Sigmoid colon (tissue), 4 donors: ENCODE measurements around the gene TFEB.

Experiments
- CTCF ChIP-seq, 4 experiments: fragments of 450-650 bp in 3 of 4; fragments of 200-600 bp in 1 of 4; IDR thresholded peaks; one replicate each; pipeline ENCODE4 v1.5.1; 2016 to 2019; ENCODE audit warnings: antibody characterized with exemption in 4 of 4, mild to moderate bottlenecking in 3 of 4, moderate library complexity in 2 of 4
- EP300 ChIP-seq, 4 donors: sonication (generic); formaldehyde crosslinking; IDR thresholded peaks; one replicate each; pipeline ENCODE4 v1.6.1; 2017; ENCODE audit warnings: antibody characterized with exemption in 4 of 4
- POLR2A ChIP-seq, 2 donors: fragments of 450-650 bp; IDR thresholded peaks; one replicate each; pipeline ENCODE4 v1.6.1; 2016; ENCODE audit warnings: antibody characterized with exemption in 2 of 2, mild to moderate bottlenecking in 2 of 2, moderate library complexity in 2 of 2
- POLR2AphosphoS5 ChIP-seq, 4 donors: sonication (generic); formaldehyde crosslinking; IDR thresholded peaks; one replicate each; pipeline ENCODE4 v1.6.1; 2017; ENCODE audit warnings: antibody characterized with exemption in 4 of 4

GRCh38 chr6:41685641-41686380 lies 49.6 kb downstream of the TFEB start:
- TF ChIP-seq POLR2AphosphoS5 (IDR thresholded peaks at IDR 0.05) (no peak), CTCF (IDR thresholded peaks at IDR 0.05) (no peak), POLR2A (IDR thresholded peaks at IDR 0.05) (no peak), EP300 (IDR thresholded peaks at IDR 0.05) (no peak)
